Measurements from ENCODE around the gene POLR3H.

POLR3H gene

DNA sequence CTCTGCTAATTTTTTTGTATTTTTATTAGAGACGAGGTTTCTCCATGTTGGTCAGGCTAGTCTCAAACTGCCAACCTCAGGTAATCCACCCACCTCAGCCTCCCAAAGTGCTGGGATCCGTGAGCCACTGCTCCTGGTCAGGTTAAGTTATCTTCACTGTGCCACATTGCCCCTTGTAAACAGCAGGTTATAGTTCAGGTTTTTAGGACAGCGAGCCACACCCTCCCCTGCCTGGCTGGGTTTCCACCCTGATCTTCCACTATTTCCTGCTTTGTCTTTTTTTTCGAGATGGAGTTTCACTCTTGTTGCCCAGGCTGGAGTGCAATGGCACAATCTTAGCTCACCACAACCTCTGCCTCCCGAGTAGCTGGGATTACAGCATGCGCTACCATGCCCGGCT is 59.2 kb downstream of the POLR3H start:
- no peak for DNase-seq (ENCODE audit: low read depth, low spot score)

DNA sequence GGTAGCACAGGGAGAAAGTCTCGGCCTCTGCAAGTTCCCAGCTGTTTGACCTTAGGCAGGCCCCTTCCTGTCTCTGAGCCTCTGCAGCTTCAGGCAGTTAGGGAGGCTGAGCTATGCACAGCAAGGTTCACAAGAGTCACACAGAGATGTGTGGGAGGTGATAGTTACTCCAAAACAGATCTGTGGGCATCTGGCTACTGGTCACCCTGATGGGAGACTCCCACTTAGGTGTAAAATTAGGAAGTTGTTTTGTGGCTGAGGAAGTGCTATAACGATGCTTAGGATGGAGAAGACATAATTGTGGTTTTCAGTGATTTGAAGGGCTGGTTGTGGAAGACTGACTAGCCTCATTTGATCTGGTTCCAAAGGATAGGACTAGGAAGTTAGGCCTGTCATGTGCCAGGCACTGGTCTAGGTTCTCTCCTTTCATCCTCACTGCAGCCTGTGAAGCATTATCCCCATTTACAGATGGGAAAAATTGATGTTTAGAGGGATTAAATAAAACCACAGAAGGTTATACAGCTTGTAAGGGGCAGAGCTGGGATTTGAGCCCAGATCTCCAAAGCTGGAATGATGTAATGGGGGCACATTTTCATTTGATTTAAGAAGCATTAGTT is 61.8 kb downstream of the POLR3H start:
- no peak for DNase-seq (ENCODE audit: low read depth, low spot score)

DNA sequence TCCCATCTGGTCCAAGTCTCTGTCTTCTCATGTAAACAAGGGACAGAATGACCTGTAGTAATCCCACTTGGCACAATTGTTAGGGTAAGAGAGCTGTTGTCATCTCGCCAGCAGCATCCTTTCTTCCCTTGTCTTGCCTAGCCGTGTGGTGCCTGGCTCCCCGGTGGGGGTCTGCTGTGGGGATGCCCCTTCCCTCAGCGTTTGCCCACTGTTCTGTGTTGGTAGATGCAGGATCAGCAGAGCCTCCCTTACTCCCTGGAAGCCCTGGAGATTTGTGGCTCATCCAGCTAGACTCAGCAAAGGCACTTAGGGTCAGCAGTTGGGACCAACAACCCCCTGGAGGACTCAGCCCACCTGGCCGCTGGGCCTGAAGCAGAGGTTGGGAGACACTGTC is 62.3 kb downstream of the POLR3H start:
- no peak for DNase-seq (ENCODE audit: low read depth, low spot score)

DNA sequence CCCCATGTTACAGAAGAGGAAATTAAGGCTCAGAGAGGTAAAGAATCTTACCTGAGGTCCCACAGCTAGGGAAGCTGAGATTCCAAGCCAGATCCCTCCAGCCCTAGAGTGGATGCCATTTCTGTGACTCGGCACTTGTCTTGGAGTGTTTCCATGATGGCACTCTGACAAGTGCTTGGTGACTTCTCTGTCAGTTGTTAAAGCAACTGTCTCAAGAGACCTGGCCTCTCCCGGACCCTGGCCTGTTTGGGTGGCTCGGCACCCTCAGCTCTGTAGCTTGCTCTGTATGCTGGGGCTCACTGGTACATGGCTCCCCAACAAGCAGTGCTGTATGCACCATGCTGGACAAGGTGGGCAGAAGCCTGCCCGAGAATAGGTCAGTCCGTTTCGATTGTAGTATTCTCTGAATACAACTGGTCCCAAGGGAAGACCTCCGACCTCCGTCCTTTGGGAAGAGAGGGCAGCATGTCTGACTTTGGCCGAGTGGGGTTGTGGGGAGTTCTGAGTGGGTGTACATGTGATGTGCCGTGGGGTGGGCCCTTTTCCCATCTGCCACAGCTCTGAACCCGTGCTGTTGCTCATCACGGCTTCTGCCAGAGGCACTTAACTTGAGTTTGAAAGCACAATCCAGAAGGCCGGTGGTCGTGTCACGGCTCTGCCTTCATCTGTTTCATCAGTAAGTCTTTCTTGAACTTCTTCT is 63.0 kb downstream of the POLR3H start:
- no peak for DNase-seq (ENCODE audit: low read depth, low spot score)

DNA sequence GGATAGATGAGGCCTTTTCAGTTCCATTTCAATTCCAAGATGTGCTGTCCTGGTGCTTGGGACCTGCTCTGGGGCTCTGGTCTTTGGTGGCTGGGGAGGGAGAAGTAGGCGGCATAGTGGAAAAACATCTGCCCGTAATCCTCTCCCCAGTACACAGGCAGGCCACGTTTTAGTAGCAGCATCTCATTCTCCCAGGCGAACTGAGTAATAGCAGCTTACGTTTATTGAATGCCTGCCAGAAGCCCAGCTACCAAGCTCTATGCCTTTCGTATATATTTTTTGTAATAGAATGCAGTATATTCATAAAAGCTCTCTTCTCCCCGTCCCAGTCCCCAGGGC is 63.9 kb downstream of the POLR3H start:
- no peak for DNase-seq (ENCODE audit: low read depth, low spot score)

DNA sequence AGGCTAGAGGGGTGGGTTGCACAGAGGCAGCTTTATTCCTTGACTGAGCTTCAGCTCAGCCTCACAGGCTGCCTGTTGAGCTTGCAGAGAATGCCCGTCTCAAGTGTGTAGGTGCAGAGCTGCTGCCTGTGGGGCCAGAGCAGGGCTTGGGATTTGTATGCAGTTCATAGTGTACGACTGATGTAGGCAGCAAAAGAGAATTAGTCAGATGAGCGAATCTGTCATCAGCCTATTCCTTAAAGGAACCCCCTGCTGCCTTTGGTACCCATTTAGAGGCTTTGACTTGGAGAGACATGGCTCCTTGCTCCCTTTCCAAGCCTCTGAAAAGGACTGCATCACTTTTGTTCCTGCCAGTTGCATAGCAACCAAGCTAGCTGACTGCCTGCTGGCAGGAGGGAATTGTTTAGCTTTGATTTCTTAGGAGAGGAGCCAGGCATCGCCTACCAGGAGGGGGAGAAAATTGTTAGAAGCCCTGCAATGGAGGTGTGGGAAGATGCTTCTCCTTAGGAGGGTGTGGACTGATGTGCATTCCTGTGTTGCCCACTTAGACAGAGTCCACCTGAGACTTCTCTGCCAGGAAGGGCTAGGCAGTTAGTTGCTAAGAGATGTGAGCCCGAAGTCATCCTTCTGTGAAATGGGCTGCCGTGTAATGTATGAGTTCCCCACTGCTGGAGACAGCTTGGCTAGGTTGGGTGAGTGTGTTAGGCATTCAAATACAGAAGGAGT is 64.4 kb downstream of the POLR3H start:
- DNase-seq (ENCODE audit: low read depth, low spot score) = no peak

DNA sequence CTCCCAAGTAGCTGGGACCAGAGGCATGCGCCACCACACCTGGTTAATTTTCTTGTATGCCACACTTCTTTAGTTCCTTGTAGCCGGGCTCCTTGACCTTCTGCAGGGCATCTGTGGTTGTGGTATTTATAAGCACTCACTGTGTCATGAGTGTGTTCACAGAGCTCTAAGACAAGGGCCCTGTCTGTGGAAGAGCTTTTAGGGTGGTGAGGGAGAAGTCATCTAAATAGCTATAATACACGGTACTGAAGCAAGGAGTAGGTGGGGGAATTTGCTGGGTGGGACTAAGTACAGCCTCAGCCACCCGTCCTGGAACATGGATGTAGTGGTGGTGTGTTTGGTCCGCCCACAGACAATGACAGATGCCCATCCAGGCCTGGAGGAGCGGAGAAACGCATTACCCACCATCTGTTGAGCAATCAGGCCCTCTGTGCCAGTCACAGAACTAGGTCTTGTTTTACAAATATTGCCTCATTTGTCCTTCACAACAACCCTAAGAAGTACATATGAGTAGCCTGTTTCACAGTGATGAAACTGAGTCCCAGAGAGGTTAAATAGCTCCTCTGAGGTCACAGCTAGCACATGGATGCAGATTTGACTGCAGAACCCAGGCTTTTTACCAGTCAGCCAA is 65.3 kb downstream of the POLR3H start:
- DNase-seq (ENCODE audit: low read depth, low spot score) = no peak

DNA sequence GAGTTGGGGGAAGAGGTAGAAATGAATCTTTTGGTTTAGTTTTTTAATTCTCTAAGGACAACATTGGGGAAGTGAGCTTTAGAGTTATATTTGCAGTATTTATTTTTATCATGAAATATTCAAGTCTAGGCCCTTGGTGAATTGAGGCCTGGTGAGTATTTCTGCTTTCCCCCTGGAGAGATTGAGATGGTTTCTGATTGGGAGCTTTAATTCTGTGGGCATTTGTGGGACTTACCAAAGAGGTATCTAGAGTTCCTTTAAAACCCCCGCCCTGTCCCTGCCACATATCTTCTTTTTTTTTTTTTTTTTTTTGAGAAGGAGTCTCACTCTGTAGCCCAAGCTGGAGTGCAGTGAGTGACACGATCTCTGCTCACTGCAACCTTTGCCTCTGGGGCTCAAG is 65.8 kb downstream of the POLR3H start:
- DNase-seq (ENCODE audit: low read depth, low spot score) = no peak
